Chondrocyte (in vitro differentiated cells): ENCODE results near the gene LAGE3. TPM values are rescaled to one million over a fixed set of nuclear protein-coding genes. Genes with fewer than 3 reads are reported as not detected.

Source experiments
- DNase-seq: peaks from one replicate; pipeline ENCODE4 v3.0.0; 2021; ENCODE audit warnings: mixed read lengths, low spot score
- H3K27ac Mint-ChIP-seq: one replicate; pipeline ENCODE4 v1.8.0; 2021; ENCODE audit warnings: mild to moderate bottlenecking, moderate library complexity, mixed read lengths; ENCODE audit not compliant: unreplicated experiment
- H3K27me3 Mint-ChIP-seq: 2 replicates; pipeline ENCODE4 v1.8.0; 2021; ENCODE audit warnings: low read depth, mixed read lengths
- H3K36me3 Mint-ChIP-seq: 2 replicates; pipeline ENCODE4 v1.8.0; 2021; ENCODE audit warnings: low read depth, mixed read lengths
- H3K4me1 Mint-ChIP-seq: 2 replicates; pipeline ENCODE4 v1.8.0; 2021; ENCODE audit warnings: low read depth, mild to moderate bottlenecking, mixed read lengths
- H3K4me3 Mint-ChIP-seq: one replicate; pipeline ENCODE4 v1.8.0; 2021; ENCODE audit warnings: mild to moderate bottlenecking, moderate library complexity, mixed read lengths; ENCODE audit not compliant: unreplicated experiment
- H3K9me3 Mint-ChIP-seq: 2 replicates; pipeline ENCODE4 v1.8.0; 2021; ENCODE audit warnings: low read depth, mixed read lengths
- CTCF ChIP-seq: fragments of 200-600 bp; sonication (generic); IDR thresholded peaks from 2 replicates; pipeline ENCODE4 v1.5.0; 2021; ENCODE audit warnings: antibody characterized with exemption, mild to moderate bottlenecking, moderate library complexity
- total RNA-seq: library from RNA; stranded (reverse); gene quantifications from 3 replicates; pipeline ENCODE4 v1.2.1, GENCODE V29; 2021

Gene LAGE3
- total RNA-seq, 1 donor from 2014 or later = 17.7 TPM

- Mint-ChIP-seq H3K27ac (no peak overlapping the region), H3K27me3 (no peaks in the 10 kb centered on the region), H3K9me3 (no peaks in the 10 kb centered on the region), H3K4me3 (no peak overlapping the region), H3K4me1 (peaks cover 34% of the 10 kb centered on the region), H3K36me3 (peaks cover 2% of the 10 kb centered on the region)
- no peak for TF ChIP-seq CTCF
- DNase-seq = no peak
These were observed 47.7 kb downstream of the LAGE3 start for GRCh38 chrX:154431341-154431740.

GRCh38 chrX:154430916-154431315, 48.2 kb downstream of the LAGE3 start:
- Mint-ChIP-seq H3K27me3 (no peaks in the 10 kb centered on the region), H3K36me3 (peaks cover 2% of the 10 kb centered on the region), H3K9me3 (no peaks in the 10 kb centered on the region), H3K27ac (no peak overlapping the region), H3K4me3 (no peak overlapping the region), H3K4me1 (peaks cover 30% of the 10 kb centered on the region)
- no peak for DNase-seq
- TF ChIP-seq CTCF = no peak

GRCh38 chrX:154430479-154430878, 48.6 kb downstream of the LAGE3 start:
- Mint-ChIP-seq H3K9me3 (no peaks in the 10 kb centered on the region), H3K4me3 (no peak overlapping the region), H3K27me3 (no peaks in the 10 kb centered on the region), H3K4me1 (peaks cover 30% of the 10 kb centered on the region), H3K27ac (no peak overlapping the region), H3K36me3 (peaks cover 2% of the 10 kb centered on the region)
- no peak for TF ChIP-seq CTCF
- no peak for DNase-seq

- no peak overlapping the region for H3K27ac Mint-ChIP-seq
These were observed 49.4 kb downstream of the LAGE3 start for GRCh38 chrX:154429711-154430110.

More at GRCh38 chrX:154429711-154430110, 49.4 kb downstream of the LAGE3 start:
- TF ChIP-seq CTCF = no peak
- DNase-seq = no peak
- peak overlapping the region; percentile 75 for H3K4me3 Mint-ChIP-seq
- H3K9me3 Mint-ChIP-seq = no peaks in the 10 kb centered on the region
- H3K27me3 Mint-ChIP-seq = no peaks in the 10 kb centered on the region
- H3K4me1 Mint-ChIP-seq = peaks cover 30% of the 10 kb centered on the region
- H3K36me3 Mint-ChIP-seq = peaks cover 2% of the 10 kb centered on the region
